Left cardiac atrium (tissue), 4 donors: Measurements from ENCODE around the gene TEKTIP1. TPM values are rescaled to one million over a fixed set of nuclear protein-coding genes. Genes with fewer than 3 reads are reported as not detected.

ENCODE experiments used
- ATAC-seq, 2 donors: fragments of 200-7000 bp; cut with Tn5 transposase; one replicate each; pipeline ENCODE4 v1.9.1; 2020; ENCODE audit warnings: mild to moderate bottlenecking in 2 of 2, moderate library complexity in 2 of 2
- DNase-seq: peaks from one replicate; pipeline ENCODE4 v3.0.0-alpha.2; 2020
- intact Hi-C, 2 donors: fragments of 100-400 bp; cut with DNase I; formaldehyde crosslinking; loops; one replicate each; pipeline versions ENCODE4 v1.14.1 to v1.15.1; 2022 to 2023
- long read RNA-seq: library from polyadenylated mRNA; unstranded; transcript quantifications from one replicate; pipeline ENCODE4 v2.0.0, GENCODE V29; 2021
- total RNA-seq, 2 donors: library from RNA; stranded (reverse); fragmentation: NEBNext Ultra II Directional; extraction: Animal tissue kit (Norgen Biotek cat#: 25700); gene quantifications; one replicate each; pipeline ENCODE4 v1.2.1, GENCODE V29; 2021
- donor health status: DM: no; HTN: yes; CAD: no.
- donor health status: DM: no; HTN: yes; CAD: no; lungs with severe emphysema.
- donor health status: DM: yes; HTN: yes; CAD: no.
- donor health status: Dilated cardiomyopathy.

Gene TEKTIP1
- total RNA-seq = under 1 TPM in 1 of 2 donors, not detected in 1; 0.52 TPM
- long read RNA-seq = 0 reads

GRCh38 chr19:3538965-3539755 is at the start of gene TEKTIP1:
Gene TEKTIP1 (plus strand): TSS chr19:3539174. CDS start chr19:3539178, 4 bp downstream.
- ATAC-seq (no peak), DNase-seq (no peak)
- intact Hi-C loops = no loop called here

GRCh38 chr19:3491396-3492119 is 47.4 kb upstream of the TEKTIP1 start:
- intact Hi-C loops = no loop called here
- no peak for ATAC-seq
- DNase-seq = no peak

- DNase-seq (no peak), ATAC-seq (no peak)
- intact Hi-C loops = no loop called here
These were observed 46.7 kb upstream of the TEKTIP1 start for GRCh38 chr19:3492131-3492839.

GRCh38 chr19:3492919-3493318 is 46.1 kb upstream of the TEKTIP1 start:
- intact Hi-C loops = no loop called here
- DNase-seq (no peak), ATAC-seq (no peak)

- DNase-seq (no peak), ATAC-seq (no peak)
- intact Hi-C loops = no loop called here
These were observed 45.3 kb upstream of the TEKTIP1 start for GRCh38 chr19:3493651-3494050.

- DNase-seq (no peak), ATAC-seq (peak; percentile 46 to 53)
- intact Hi-C loops = no loop called here
These were observed 44.9 kb upstream of the TEKTIP1 start for GRCh38 chr19:3494051-3494450.

GRCh38 chr19:3494559-3494958 is 44.4 kb upstream of the TEKTIP1 start:
- ATAC-seq = no peak
- no peak for DNase-seq
- intact Hi-C loops = no loop called here

- intact Hi-C loops = no loop called here
- DNase-seq = no peak
- ATAC-seq = no peak
These were observed 42.3 kb upstream of the TEKTIP1 start for GRCh38 chr19:3496392-3497273.

- ATAC-seq (no peak), DNase-seq (no peak)
- intact Hi-C loops = no loop called here
These were observed 41.0 kb upstream of the TEKTIP1 start for GRCh38 chr19:3497757-3498520.

- intact Hi-C loops = no loop called here
- ATAC-seq = peak; percentile 5 to 11
- no peak for DNase-seq
These were observed 39.1 kb upstream of the TEKTIP1 start for GRCh38 chr19:3499738-3500428.

GRCh38 chr19:3500429-3501101 is 38.4 kb upstream of the TEKTIP1 start, which contains the start of gene DOHH:
Gene DOHH (minus strand): TSS chr19:3500674. CDS start chr19:3496814, 3,860 bp downstream.
- peak; percentile 95 to 97 for ATAC-seq
- intact Hi-C loops = no loop called here
- peak; percentile 96 for DNase-seq

- intact Hi-C loops = no loop called here
- DNase-seq (no peak), ATAC-seq (no peak)
These were observed 37.2 kb upstream of the TEKTIP1 start for GRCh38 chr19:3501780-3502179.

GRCh38 chr19:3503036-3503572 is 35.9 kb upstream of the TEKTIP1 start:
- DNase-seq (peak; percentile 17), ATAC-seq (no peak)
- intact Hi-C loops = no loop called here

- ATAC-seq (no peak), DNase-seq (no peak)
- intact Hi-C loops = no loop called here
These were observed 34.2 kb upstream of the TEKTIP1 start for GRCh38 chr19:3504735-3505134.

- ATAC-seq (peak; percentile 96 to 99), DNase-seq (peak; percentile 99)
- intact Hi-C loops = no loop called here
These were observed 33.2 kb upstream of the TEKTIP1 start, which contains the start of gene FZR1 for GRCh38 chr19:3505598-3506383. Gene FZR1 (plus strand): TSS chr19:3506311. CDS start chr19:3522990, 16,679 bp downstream.
